NB4 (cell line): Measurements from ENCODE around the gene IFT80.

Experiments
- DNase-seq: peaks from one replicate; pipeline ENCODE4 v3.0.0; 2010; ENCODE audit warnings: low read depth
- H3K4me3 ChIP-seq: one replicate; pipeline ENCODE4 v1.5.1; 2011; ENCODE audit warnings: mild to moderate bottlenecking, low read depth, low read length, moderate library complexity
- MYC ChIP-seq: IDR thresholded peaks from 2 replicates; pipeline ENCODE4 v1.6.1; 2011; ENCODE audit warnings: low read depth, low read length
- POLR2A ChIP-seq: IDR thresholded peaks from 2 replicates; pipeline ENCODE4 v1.6.1; 2011; ENCODE audit warnings: mild to moderate bottlenecking; ENCODE audit not compliant: insufficient read length; ENCODE audit errors: extremely low read depth
- TF ChIP-seq, protein P1 (sequence below): IDR thresholded peaks from one replicate; pipeline ENCODE4 v1.5.1; 2012; ENCODE audit warnings: low read depth, low read length
- TF ChIP-seq, protein P2 (sequence below): IDR thresholded peaks from 2 replicates; pipeline ENCODE4 v1.6.1; 2011; ENCODE audit warnings: low read depth, low read length

The IFT80 gene

DNA sequence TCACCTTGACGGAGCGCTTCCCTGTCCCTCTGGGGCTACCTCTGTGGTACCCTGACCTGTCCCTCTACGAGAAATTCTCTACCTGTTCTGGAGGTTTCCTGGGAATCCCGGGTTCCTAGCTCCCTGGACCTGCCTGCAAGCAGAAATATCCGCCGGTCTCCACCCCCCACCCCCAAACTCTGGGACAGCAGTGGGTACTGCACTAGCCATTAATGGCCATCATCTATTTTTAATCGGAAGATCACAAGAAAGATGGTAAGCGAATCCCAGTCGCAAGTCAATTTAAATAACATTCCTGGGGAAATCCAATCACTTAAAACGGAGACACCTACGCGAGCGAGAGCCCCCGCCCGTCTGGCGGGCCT is 174.2 kb downstream of the IFT80 start:
- no peak overlapping the region for H3K4me3 ChIP-seq
- DNase-seq: no peak
- TF ChIP-seq, protein P1, sequence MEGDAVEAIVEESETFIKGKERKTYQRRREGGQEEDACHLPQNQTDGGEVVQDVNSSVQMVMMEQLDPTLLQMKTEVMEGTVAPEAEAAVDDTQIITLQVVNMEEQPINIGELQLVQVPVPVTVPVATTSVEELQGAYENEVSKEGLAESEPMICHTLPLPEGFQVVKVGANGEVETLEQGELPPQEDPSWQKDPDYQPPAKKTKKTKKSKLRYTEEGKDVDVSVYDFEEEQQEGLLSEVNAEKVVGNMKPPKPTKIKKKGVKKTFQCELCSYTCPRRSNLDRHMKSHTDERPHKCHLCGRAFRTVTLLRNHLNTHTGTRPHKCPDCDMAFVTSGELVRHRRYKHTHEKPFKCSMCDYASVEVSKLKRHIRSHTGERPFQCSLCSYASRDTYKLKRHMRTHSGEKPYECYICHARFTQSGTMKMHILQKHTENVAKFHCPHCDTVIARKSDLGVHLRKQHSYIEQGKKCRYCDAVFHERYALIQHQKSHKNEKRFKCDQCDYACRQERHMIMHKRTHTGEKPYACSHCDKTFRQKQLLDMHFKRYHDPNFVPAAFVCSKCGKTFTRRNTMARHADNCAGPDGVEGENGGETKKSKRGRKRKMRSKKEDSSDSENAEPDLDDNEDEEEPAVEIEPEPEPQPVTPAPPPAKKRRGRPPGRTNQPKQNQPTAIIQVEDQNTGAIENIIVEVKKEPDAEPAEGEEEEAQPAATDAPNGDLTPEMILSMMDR: no peak
- TF ChIP-seq POLR2A (no peak), MYC (no peak)
- TF ChIP-seq, protein P2, sequence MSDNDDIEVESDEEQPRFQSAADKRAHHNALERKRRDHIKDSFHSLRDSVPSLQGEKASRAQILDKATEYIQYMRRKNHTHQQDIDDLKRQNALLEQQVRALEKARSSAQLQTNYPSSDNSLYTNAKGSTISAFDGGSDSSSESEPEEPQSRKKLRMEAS: no peak

DNA sequence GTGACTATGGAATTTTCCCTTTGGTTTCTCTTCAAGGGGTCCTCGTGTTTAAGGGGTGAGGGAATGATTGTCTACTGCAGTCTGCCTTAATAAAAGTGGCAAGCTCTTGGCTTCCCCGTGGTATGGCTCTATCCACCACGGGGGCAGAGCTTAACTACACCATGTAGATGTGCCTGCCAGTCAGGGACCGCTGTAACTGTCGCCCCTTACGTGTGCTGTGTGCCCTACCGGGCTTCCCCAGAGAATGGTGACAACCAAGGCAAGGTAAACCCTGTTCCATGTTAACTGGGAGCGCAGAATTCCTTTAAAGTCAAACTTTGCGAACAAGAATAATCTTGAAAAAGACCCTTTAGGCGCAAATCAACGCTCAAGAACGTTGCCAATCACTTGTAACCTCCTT is 174.8 kb downstream of the IFT80 start:
- DNase-seq: no peak
- H3K4me3 ChIP-seq: no peak overlapping the region
- no peak for TF ChIP-seq MYC
- TF ChIP-seq, protein P2: no peak

DNA sequence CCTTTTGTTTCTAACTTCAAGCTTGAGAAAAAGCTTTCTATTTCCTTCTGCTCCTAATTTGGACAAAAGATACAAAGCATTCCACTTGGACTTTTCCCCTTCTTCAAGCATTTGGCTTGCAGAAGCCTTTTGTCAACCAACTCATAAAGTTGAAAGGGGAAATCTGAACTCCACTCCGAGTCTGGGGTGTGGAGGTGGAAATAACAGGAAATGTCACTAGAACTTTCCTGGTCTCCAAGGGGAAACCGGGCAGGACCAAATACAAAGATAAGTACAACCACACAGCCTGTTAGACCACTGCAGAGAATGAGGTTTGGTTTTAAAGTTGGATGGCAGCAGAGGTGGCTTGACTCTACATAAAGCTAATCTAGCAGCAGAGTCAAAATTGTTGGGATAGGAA is 178.0 kb downstream of the IFT80 start:
- DNase-seq: no peak
- TF ChIP-seq, protein P1: no peak
- TF ChIP-seq, protein P2: no peak
- TF ChIP-seq MYC (no peak), POLR2A (no peak)
- no peak overlapping the region for H3K4me3 ChIP-seq

DNA sequence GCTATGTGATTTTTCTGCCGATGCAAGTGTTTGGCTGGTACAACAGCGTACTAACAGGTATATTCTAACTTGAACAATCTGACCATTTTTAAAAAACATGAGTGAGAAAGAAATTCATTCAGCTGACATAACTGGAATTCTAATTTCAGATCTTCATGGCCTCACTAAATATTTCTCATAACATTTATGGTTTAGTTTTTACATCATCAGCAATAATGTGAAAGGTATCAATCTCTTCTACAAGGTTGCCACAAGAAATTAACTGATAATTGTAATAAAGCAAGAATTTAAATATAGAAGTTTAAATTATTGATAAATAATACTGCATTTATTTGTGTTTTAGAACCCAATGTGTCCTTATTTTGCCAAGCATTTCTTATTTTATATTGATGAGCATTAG is 179.0 kb downstream of the IFT80 start:
- H3K4me3 ChIP-seq: no peak overlapping the region
- no peak for DNase-seq

DNA sequence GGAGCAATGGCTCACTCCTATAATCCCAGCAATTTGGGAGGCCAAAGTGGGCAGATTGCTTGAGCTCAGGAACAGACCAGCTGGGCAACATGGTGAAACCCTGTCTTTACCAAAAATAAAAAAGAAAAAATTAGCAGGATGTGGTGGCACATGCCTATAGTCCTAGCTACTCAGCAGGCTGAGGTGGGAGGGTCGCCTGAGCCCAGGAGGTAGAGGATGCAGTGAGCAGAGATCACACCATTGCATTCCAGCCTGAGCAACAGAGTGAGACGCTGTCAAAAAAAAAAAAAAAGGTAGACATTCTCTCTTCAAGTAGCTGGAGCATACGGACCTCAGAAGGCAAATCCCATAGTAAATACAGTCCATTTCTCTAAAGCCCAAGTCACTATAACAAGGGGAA is 180.9 kb downstream of the IFT80 start:
- DNase-seq: no peak
- TF ChIP-seq POLR2A (no peak), MYC (no peak)
- TF ChIP-seq, protein P2: no peak
- TF ChIP-seq, protein P1: no peak

More for the DNA sequence above, 179.0 kb downstream of the IFT80 start:
- TF ChIP-seq POLR2A: no peak

DNA sequence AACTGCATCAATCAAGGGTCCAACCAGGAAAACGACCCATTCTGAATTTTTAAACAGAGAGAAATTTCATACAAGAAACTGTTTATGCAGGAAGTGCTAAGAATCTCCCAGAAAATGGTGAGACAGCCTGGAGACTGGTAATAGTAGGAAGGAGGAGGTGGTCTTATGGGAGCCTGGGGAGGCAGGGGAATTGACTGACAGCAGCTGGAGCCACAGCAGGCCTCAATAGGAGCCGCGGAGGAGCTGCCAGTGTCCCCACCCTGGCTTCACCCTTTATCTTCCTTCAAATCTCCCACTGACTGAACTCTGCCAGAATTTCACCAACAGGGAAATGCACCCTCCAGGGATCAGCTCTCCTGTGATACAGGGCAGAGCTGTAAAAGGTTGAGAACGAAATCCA is 181.3 kb downstream of the IFT80 start:
- TF ChIP-seq, protein P2: no peak
- no peak for TF ChIP-seq POLR2A
- no peak for TF ChIP-seq MYC
- TF ChIP-seq, protein P1: no peak
- H3K4me3 ChIP-seq: no peak overlapping the region

More for the DNA sequence above, 180.9 kb downstream of the IFT80 start:
- no peak overlapping the region for H3K4me3 ChIP-seq

DNA sequence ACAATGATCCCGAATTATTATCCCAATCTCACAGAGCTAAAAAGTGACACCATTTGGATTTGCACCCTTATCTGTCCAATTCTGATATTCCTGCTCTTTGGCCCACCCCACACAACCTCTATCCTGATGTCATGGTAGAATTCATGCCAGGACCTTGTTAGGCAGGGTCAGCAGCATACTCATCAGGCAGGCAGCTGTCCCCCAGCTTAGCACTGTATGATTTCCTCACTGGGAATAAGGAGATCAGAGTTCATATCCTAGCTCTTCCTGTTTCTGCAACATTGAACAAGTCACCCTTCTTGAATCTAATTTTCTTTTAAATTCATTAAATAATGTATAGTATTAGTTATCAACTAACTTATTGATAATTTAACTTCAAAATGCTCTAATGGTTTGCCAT is 185.8 kb downstream of the IFT80 start:
- TF ChIP-seq, protein P1: no peak
- TF ChIP-seq MYC: no peak
- TF ChIP-seq, protein P2: no peak
- TF ChIP-seq POLR2A: no peak
- DNase-seq: no peak
- no peak overlapping the region for H3K4me3 ChIP-seq

More for the DNA sequence above, 181.3 kb downstream of the IFT80 start:
- DNase-seq: no peak
